HepG2 (cell line): ENCODE measurements around the gene HIVEP2. TPM values are rescaled to one million over a fixed set of nuclear protein-coding genes. Genes with fewer than 3 reads are reported as not detected.

Experiments
- ARID3A ChIP-seq: IDR thresholded peaks from 2 replicates; pipeline ENCODE4 v1.6.1; 2012; ENCODE audit warnings: low read depth, low read length, improper control_type of control experiment
- FOXM1 ChIP-seq: sonication (generic); formaldehyde crosslinking; IDR thresholded peaks from 2 replicates; pipeline ENCODE4 v1.5.0; 2020; ENCODE audit warnings: missing genetic modification reagents
- FOXP1 ChIP-seq, 2 experiments: fragments of 450-650 bp in 1 of 2; IDR thresholded peaks; 2 replicates each; pipeline ENCODE4 v1.6.1; 2017 to 2018; ENCODE audit warnings: antibody characterized with exemption in 1 of 2
- GPN1 ChIP-seq: sonication (generic); formaldehyde crosslinking; IDR thresholded peaks from 2 replicates; pipeline ENCODE4 v1.5.1; 2020; ENCODE audit warnings: missing genetic modification reagents, borderline replicate concordance
- IKZF5 ChIP-seq: IDR thresholded peaks from 2 replicates; pipeline ENCODE4 v1.6.1; 2018; ENCODE audit warnings: missing genetic modification reagents, mild to moderate bottlenecking, missing compliant biosample characterization
- JARID2 ChIP-seq: sonication (generic); formaldehyde crosslinking; IDR thresholded peaks from 2 replicates; pipeline ENCODE4 v1.8.1; 2023; ENCODE audit warnings: missing genetic modification reagents, inconsistent platforms; ENCODE audit not compliant: insufficient replicate concordance
- JUN ChIP-seq: sonication (generic); formaldehyde crosslinking; IDR thresholded peaks from 2 replicates; pipeline ENCODE4 v1.4.0; 2020; ENCODE audit warnings: mild to moderate bottlenecking, missing genetic modification reagents
- KLF13 ChIP-seq: sonication (generic); formaldehyde crosslinking; IDR thresholded peaks from 2 replicates; pipeline ENCODE4 v1.4.0; 2020; ENCODE audit warnings: mild to moderate bottlenecking, missing genetic modification reagents
- MAFG ChIP-seq: sonication (generic); formaldehyde crosslinking; IDR thresholded peaks from 2 replicates; pipeline ENCODE4 v1.5.1; 2020; ENCODE audit warnings: mild to moderate bottlenecking, missing genetic modification reagents
- MAFK ChIP-seq, 2 experiments: IDR thresholded peaks in 1 of 2; conservative IDR thresholded peaks in 1 of 2; 2 replicates each; pipeline ENCODE4 v1.6.1; 2011; ENCODE audit warnings: improper control_type of control experiment in 2 of 2, low read length in 2 of 2
- MATR3 ChIP-seq: sonication (generic); formaldehyde crosslinking; IDR thresholded peaks from 2 replicates; pipeline ENCODE4 v1.4.0; 2020; ENCODE audit warnings: missing genetic modification reagents
- MZF1 ChIP-seq: sonication (generic); formaldehyde crosslinking; IDR thresholded peaks from 2 replicates; pipeline ENCODE4 v1.8.1; 2023; ENCODE audit warnings: mild to moderate bottlenecking, missing genetic modification reagents, borderline replicate concordance
- PBX3 ChIP-seq: sonication (generic); formaldehyde crosslinking; IDR thresholded peaks from 2 replicates; pipeline ENCODE4 v1.8.1; 2023; ENCODE audit warnings: missing genetic modification reagents, inconsistent platforms, borderline replicate concordance
- PHF20 ChIP-seq: sonication (generic); formaldehyde crosslinking; IDR thresholded peaks from 2 replicates; pipeline ENCODE4 v1.5.0; 2020; ENCODE audit warnings: mild to moderate bottlenecking, missing genetic modification reagents
- RORA ChIP-seq: sonication (generic); formaldehyde crosslinking; IDR thresholded peaks from 2 replicates; pipeline ENCODE4 v1.5.0; 2020; ENCODE audit warnings: mild to moderate bottlenecking, missing genetic modification reagents, moderate library complexity
- SALL2 ChIP-seq: sonication (generic); formaldehyde crosslinking; IDR thresholded peaks from 2 replicates; pipeline ENCODE4 v1.8.1; 2023; ENCODE audit warnings: mild to moderate bottlenecking, missing genetic modification reagents, inconsistent platforms
- TAF15 ChIP-seq: fragments of 200-400 bp; formaldehyde crosslinking; IDR thresholded peaks from one replicate; pipeline ENCODE4 v1.6.1; 2018; ENCODE audit warnings: mild to moderate bottlenecking, low read depth, low read length; ENCODE audit not compliant: poor library complexity, severe bottlenecking
- ZBTB3 ChIP-seq: sonication (generic); formaldehyde crosslinking; IDR thresholded peaks from 2 replicates; pipeline ENCODE4 v1.4.0; 2020; ENCODE audit warnings: low read depth, mild to moderate bottlenecking, moderate library complexity, missing genetic modification reagents, borderline replicate concordance
- ZC3H4 ChIP-seq: sonication (generic); formaldehyde crosslinking; IDR thresholded peaks from 2 replicates; pipeline ENCODE4 v1.4.0; 2020; ENCODE audit warnings: missing genetic modification reagents, borderline replicate concordance
- ZNF17 ChIP-seq: sonication (generic); formaldehyde crosslinking; IDR thresholded peaks from 2 replicates; pipeline ENCODE4 v1.5.0; 2020; ENCODE audit warnings: mild to moderate bottlenecking, missing genetic modification reagents
- ZNF510 ChIP-seq: sonication (generic); formaldehyde crosslinking; IDR thresholded peaks from 2 replicates; pipeline ENCODE4 v1.4.0; 2020; ENCODE audit warnings: low read depth, mild to moderate bottlenecking, missing genetic modification reagents
- ZNF556 ChIP-seq: sonication (generic); formaldehyde crosslinking; IDR thresholded peaks from 2 replicates; pipeline ENCODE4 v1.4.0; 2020; ENCODE audit warnings: mild to moderate bottlenecking, missing genetic modification reagents, borderline replicate concordance
- ZNF615 ChIP-seq: sonication (generic); formaldehyde crosslinking; IDR thresholded peaks from 2 replicates; pipeline ENCODE4 v1.5.0; 2020; ENCODE audit warnings: mild to moderate bottlenecking, missing genetic modification reagents, borderline replicate concordance
- ZNF619 ChIP-seq: sonication (generic); formaldehyde crosslinking; IDR thresholded peaks from 2 replicates; pipeline ENCODE4 v1.4.0; 2020; ENCODE audit warnings: mild to moderate bottlenecking, missing genetic modification reagents
- polyA plus RNA-seq, 8 experiments: library from polyadenylated mRNA; depleted of rRNA in 3 of 8; stranded (reverse) in 7 of 8; unstranded in 1 of 8; fragments of >200 nt; fragmentation: Illumina TruSeq in 4 of 8; extraction: Trizol in 4 of 8; gene quantifications; 2 replicates each; pipeline versions ENCODE4 v1.2.1 to v1.2.3, GENCODE V29; 2011 to 2016; ENCODE audit warnings: low read depth in 4 of 8, missing spikeins in 1 of 8, mixed read lengths in 1 of 8; ENCODE audit not compliant: insufficient read depth in 1 of 8
- total RNA-seq, 5 experiments: library from RNA; depleted of rRNA; stranded (reverse); fragments of >200 nt; fragmentation: Illumina TruSeq; extraction: Trizol; gene quantifications; 2 replicates each; pipeline ENCODE4 v1.2.3, GENCODE V29; 2016; ENCODE audit warnings: low read depth in 1 of 5
- TF ChIP-seq, protein P1 (sequence below): sonication (generic); formaldehyde crosslinking; IDR thresholded peaks from 2 replicates; pipeline ENCODE4 v1.5.0; 2020; ENCODE audit warnings: missing genetic modification reagents

The HIVEP2 gene
- total and polyA plus RNA-seq, 2 of the 13 experiments (the other 11 are each of a cell fraction or from before 2014, with no cell fraction given) = 3.4 to 12.9 TPM

GRCh38 chr6:142946181-142946923 is 1.4 kb upstream of the HIVEP2 start (continued):
- TF ChIP-seq FOXM1 (CRISPR knock-in tag) (no peak), ZNF17 (CRISPR knock-in tag) (no peak), MATR3 (no peak), MAFK (conservative IDR thresholded peaks at IDR 0.05 in 1 of 2, IDR thresholded peaks at IDR 0.05 in 1 of 2; ENCODE audit: low read length in 2 of 2) (peak in 1 of 2 experiments; percentile 6; a peak in 1 of 4 replicates), RORA (CRISPR knock-in tag) (no peak), ZBTB3 (no peak), JUN (CRISPR knock-in tag) (no peak), ZNF615 (CRISPR knock-in tag) (no peak), PBX3 (CRISPR knock-in tag) (no peak), ZC3H4 (CRISPR knock-in tag) (0 out of 2 replicates have a peak, but pooled peaks have one; percentile 13), ZNF556 (CRISPR knock-in tag) (no peak), ZNF510 (CRISPR knock-in tag) (no peak), SALL2 (CRISPR knock-in tag) (no peak; the same call in none of the 2 replicates), JARID2 (CRISPR knock-in tag) (no peak), MZF1 (CRISPR knock-in tag) (no peak), ZNF619 (no peak), KLF13 (CRISPR knock-in tag) (no peak), TAF15 (no peak), PHF20 (CRISPR knock-in tag) (no peak), FOXP1 (IDR thresholded peaks at IDR 0.05) (no peak), FOXP1 (CRISPR knock-in tag; IDR thresholded peaks at IDR 0.05) (no peak), MAFG (CRISPR knock-in tag) (no peak), IKZF5 (CRISPR knock-in tag) (no peak), GPN1 (no peak), ARID3A (no peak)
- TF ChIP-seq, protein P1, sequence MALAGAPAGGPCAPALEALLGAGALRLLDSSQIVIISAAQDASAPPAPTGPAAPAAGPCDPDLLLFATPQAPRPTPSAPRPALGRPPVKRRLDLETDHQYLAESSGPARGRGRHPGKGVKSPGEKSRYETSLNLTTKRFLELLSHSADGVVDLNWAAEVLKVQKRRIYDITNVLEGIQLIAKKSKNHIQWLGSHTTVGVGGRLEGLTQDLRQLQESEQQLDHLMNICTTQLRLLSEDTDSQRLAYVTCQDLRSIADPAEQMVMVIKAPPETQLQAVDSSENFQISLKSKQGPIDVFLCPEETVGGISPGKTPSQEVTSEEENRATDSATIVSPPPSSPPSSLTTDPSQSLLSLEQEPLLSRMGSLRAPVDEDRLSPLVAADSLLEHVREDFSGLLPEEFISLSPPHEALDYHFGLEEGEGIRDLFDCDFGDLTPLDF = no peak
